ENCODE results near the gene AKR1E2.
A peak's percentile ranks its signal among the peaks of the same experiment; 100 is the strongest.

The AKR1E2 gene

GRCh38 chr10:4844864-4845263 is 18.9 kb downstream of the AKR1E2 start:
- DNase-seq (ENCODE audit: low read depth in 2 of 2): no peak

DNA sequence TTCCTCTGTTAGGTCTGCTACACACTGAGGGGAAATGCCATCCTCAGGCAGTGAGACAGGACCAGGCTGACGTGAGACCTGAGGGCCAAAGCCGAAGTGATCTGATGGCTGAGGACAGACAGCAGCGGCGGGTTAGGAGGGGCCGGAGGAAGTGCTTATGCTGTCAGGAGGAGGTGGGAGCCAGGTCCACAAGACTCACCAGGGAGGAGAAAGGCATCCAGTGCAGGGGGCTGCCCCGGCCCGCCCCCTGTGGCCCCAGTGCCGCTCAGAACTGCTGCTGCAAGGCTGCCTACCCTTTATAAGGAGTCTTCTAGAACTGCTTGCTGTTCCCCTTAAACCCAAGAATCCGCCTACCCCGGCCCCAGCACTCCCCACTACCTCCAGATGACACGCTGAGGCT is 19.8 kb downstream of the AKR1E2 start:
- no peak for DNase-seq (ENCODE audit: low read depth in 2 of 2)

GRCh38 chr10:4846775-4847174 is 20.8 kb downstream of the AKR1E2 start:
- DNase-seq (ENCODE audit: low read depth in 2 of 2): no peak

GRCh38 chr10:4847561-4848355 is 21.8 kb downstream of the AKR1E2 start:
- no peak for DNase-seq (ENCODE audit: low read depth in 2 of 2)

GRCh38 chr10:4848356-4849041 is 22.5 kb downstream of the AKR1E2 start:
- DNase-seq (ENCODE audit: low read depth in 2 of 2): no peak

- no peak for DNase-seq (ENCODE audit: low read depth in 2 of 2)
These were observed 23.0 kb downstream of the AKR1E2 start for GRCh38 chr10:4849042-4849402.

DNA sequence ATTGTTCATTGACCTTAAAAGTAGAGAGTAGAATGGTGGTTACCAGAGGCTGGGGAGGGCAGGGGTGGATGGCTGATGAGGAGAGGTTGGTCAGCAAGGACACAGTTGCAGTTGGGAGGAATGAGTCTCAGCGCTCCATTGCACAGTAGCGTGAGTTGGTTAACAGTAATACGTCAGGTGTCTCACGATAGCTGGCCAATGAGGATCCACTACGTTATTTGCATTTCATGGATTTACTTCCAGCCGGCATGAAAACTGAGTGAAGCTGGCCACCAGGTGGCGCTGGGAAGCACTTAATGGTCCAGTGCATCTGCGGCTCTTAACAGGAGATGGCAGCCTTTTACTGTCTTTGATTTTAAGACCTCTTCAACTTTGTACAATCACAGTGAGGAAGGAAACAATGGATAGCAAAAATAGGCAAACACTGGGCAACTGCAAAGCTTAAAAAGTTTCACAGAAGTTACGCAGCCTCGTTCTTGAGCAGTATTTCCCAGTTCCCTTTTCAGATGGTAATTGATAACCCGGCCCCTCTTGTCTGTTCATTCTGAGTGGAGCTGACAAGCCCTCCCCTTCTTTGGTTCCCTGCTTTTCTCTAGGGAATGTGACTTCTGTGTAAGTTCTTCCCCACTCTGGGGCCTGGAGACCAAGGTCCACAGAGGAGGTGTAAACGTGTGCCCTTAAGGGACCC is 23.7 kb downstream of the AKR1E2 start:
- peak; percentile 87 to 91 for DNase-seq (ENCODE audit: low read depth in 2 of 2)

GRCh38 chr10:4850397-4850796 is 24.4 kb downstream of the AKR1E2 start:
- no peak for DNase-seq (ENCODE audit: low read depth in 2 of 2)

DNA sequence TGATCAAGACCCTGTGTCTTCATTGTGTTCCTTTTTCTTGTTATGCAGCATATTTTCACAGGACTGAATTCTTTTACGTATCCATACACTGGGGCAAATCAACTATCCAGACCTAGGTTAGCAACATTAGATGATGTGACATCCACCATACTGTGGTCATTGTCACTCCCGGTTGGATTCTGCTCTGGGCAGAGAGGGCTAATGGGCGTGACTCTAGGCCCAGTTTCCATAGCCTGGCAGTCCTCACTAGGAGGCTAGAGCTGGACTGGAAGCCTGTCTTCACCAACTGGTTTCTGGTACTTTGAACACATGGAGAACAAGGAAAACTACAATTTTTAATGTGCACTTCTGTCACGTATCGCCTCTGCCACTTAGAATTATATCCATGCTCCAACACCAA is 25.2 kb downstream of the AKR1E2 start:
- DNase-seq (ENCODE audit: low read depth in 2 of 2): no peak

DNA sequence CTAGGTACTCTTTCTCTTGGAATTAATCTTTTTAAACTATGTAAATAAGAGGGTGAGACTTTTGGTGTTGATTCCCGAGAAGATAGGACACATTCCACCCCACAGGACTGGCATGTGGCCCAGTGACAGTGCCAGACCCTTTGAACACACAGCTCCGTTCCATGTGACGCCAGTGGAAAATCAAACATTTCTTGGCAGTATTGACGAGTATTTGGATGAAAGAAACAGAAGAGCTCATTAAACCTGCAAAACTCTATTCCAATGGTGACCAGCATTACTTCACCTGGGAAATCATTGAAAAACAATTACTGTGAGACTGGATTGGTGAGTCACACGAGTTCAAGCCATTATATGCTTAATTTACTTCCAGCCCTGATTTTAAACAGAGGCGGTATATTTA is 25.8 kb downstream of the AKR1E2 start:
- DNase-seq (ENCODE audit: low read depth in 2 of 2): no peak

DNA sequence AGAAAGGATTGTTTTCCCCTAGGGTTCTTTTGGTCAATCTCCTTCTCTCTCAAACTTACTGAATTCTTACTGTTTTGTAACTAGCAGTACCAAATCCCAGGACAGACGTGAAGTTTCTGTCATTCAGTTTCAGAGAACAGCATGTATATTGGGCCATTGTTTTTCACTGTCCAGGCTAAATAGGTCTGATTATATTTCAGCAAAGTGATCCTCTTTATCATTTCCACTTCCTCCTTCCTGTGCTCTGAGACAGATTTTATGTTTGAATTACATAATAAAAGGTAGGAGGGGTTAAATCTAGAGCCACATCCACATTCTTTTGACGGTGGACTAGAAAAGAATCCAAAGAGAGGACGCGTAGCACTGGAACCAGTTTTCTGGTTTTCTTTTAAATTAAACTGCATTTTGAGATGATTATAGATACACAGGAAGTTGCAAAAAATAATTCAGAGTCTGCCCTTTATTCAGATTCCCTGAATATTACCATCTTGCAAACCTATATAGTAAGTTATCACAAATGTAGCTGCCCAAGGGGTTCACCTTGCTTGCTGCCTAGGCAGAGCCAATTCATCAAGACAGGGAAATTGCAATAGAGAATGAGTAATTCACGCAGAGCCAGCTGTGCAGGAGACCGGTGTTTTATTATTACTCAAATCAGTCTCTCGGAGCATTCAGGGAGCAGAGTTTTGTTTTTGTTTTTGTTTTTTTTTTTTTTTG is 40.1 kb downstream of the AKR1E2 start:
- no peak for DNase-seq (ENCODE audit: low read depth in 2 of 2)

DNA sequence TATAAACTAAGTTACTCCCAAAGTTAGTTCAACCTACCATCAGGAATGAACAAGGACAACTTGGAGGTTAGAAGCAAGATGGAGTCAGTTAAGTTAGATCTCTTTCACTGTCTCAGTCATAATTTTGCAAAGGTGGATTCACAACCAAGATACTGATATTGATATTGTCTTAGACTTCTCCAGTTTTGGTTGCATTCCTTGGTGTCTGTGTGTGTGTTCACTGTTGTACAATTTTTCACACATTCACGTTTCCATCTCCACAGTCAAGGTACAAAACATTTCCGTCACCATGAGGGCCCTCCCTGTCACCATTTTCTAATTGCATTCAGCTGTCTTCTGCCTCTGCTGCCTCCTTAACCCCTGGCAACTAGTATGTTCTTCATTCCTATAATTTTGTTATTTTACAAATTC is 41.1 kb downstream of the AKR1E2 start:
- DNase-seq (ENCODE audit: low read depth in 2 of 2): no peak

DNA sequence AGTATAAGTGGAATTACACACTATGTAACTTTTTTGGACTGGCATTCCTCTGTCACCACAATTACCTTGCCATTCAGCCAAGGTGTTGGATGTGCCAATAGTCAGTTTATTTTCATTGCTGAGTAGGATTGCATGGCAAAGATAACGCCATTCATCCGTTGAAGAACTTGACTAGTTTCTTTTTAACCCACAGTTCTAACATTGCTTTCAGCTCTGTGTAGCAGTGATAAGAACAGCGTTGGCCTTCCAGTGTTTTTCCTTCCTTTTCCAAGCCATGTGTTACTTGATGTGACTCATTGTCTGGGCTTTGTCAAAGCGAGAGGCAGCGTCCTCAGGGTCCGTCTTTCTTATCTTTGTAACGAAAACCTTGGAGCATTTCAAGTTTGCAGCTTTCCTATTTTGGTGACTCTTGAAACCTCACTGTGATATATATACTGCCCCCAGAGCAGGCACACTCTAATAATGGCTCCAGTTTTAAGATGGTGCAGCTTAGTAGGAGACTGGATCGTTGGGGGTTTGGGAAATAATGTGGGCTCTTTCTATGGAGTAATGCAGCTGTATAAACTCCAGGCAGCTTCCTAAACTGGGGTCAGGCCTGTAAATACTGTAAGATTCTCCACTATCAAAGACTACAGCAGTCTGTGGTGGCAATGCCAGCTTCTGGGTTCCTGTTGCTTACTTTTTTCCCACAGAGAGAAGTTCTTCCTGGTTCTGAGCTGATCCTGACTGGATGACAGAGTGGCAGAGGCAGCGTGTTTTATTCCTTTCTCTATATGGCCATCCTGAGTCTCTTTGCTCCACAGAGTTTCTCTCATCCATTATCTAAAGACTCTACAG is 41.7 kb downstream of the AKR1E2 start:
- DNase-seq (ENCODE audit: low read depth in 2 of 2): no peak

- no peak for DNase-seq (ENCODE audit: low read depth in 2 of 2)
These were observed 42.3 kb downstream of the AKR1E2 start for GRCh38 chr10:4868357-4868657.

- DNase-seq (ENCODE audit: low read depth in 2 of 2): no peak
These were observed 56.7 kb downstream of the AKR1E2 start for GRCh38 chr10:4882704-4883078.

DNA sequence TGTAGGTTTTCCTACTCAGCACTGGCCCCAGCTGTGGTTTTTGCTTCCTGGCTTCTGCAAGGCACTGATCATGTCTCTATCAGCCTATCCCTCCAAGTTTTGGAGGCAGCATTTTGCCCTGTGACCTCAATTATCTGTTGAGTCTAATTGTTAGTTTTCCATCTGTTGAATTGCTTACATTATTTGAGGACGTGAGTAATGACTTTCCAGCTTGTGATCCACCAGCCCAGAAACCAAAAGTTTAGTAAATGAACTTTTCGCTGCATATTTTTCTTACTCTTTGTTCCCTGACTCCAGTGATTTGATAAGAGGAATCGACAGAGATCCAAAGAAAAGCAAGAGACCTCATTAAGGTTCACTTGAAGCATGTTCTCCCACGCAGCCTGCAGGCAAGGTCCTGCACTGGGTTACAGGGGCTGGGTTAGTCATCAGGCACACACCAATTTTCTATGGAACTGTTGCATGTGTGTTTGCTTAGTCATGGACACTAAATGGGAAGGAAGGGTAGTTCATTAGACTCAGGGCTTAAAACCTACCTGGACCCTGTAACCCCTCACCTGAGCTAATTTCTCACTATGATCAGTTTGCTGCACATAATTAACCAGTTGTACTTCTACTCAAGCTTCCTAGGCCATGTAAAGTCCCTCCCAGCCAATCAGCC is 57.2 kb downstream of the AKR1E2 start:
- no peak for DNase-seq (ENCODE audit: low read depth in 2 of 2)

GRCh38 chr10:4885162-4885561 is 59.2 kb downstream of the AKR1E2 start:
- no peak for DNase-seq (ENCODE audit: low read depth in 2 of 2)

- DNase-seq (ENCODE audit: low read depth in 2 of 2): no peak
These were observed 61.5 kb downstream of the AKR1E2 start for GRCh38 chr10:4887501-4887900.

GRCh38 chr10:4888236-4888635 is 62.2 kb downstream of the AKR1E2 start:
- DNase-seq (ENCODE audit: low read depth in 2 of 2): no peak

DNA sequence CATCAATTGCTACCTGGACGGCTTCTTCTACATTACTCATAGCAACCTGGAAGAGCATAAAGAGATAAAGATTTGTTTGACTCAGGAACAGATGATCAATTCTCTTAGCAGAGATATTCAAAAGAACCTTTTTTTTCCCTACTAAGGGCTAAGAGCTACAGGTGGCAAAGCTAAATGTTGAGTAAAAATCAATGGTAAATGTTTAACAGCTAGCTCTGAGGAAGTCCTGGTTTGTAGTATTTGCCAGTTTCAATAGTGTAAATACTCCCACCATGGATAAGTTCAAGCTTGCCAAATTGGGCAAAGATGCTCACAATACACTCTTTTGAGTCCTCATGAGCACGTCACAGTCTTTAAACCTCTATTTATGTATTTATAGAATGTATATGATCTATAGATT is 64.0 kb downstream of the AKR1E2 start:
- no peak for DNase-seq (ENCODE audit: low read depth in 2 of 2)

GRCh38 chr10:4892681-4893080 is 66.7 kb downstream of the AKR1E2 start:
- DNase-seq (ENCODE audit: low read depth in 2 of 2): no peak

Measured in activated CD4-positive, alpha-beta T cell treated with anti-CD3 and anti-CD28 coated beads for 24 hours (primary cell).